Suprapubic skin (tissue), 4 donors: ENCODE measurements around the gene PLEKHG5. TPM values are rescaled to one million over a fixed set of nuclear protein-coding genes. Genes with fewer than 3 reads are reported as not detected.
A peak's percentile ranks its signal among the peaks of the same experiment; 100 is the strongest.

Experiments
- DNase-seq, 2 donors: peaks; one replicate each; pipeline ENCODE4 v3.0.0-alpha.2; 2019; ENCODE audit warnings: low spot score in 2 of 2
- H3K27ac ChIP-seq: fragments of 200-600 bp; sonication (generic); one replicate; pipeline ENCODE4 v1.5.1; 2019
- H3K27me3 ChIP-seq: fragments of 200-600 bp; sonication (generic); one replicate; pipeline ENCODE4 v1.5.1; 2019
- H3K36me3 ChIP-seq: fragments of 200-600 bp; sonication (generic); one replicate; pipeline ENCODE4 v1.5.1; 2019
- H3K4me1 ChIP-seq: fragments of 200-600 bp; sonication (generic); one replicate; pipeline ENCODE4 v1.5.1; 2019
- H3K4me3 ChIP-seq: fragments of 200-600 bp; sonication (generic); one replicate; pipeline ENCODE4 v1.5.1; 2019; ENCODE audit warnings: mild to moderate bottlenecking
- H3K9me3 ChIP-seq: fragments of 200-600 bp; sonication (generic); one replicate; pipeline ENCODE4 v1.5.1; 2019
- CTCF ChIP-seq, 2 donors: fragments of 200-600 bp in 1 of 2; fragments of 450-650 bp in 1 of 2; sonication (generic) in 1 of 2; IDR thresholded peaks; one replicate each; pipeline ENCODE4 v1.5.1; 2016 to 2019; ENCODE audit warnings: antibody characterized with exemption in 2 of 2, mild to moderate bottlenecking in 1 of 2, moderate library complexity in 1 of 2
- EP300 ChIP-seq: sonication (generic); formaldehyde crosslinking; IDR thresholded peaks from one replicate; pipeline ENCODE4 v1.6.1; 2017; ENCODE audit warnings: antibody characterized with exemption
- POLR2A ChIP-seq, 2 donors: fragments of 450-650 bp; IDR thresholded peaks; one replicate each; pipeline ENCODE4 v1.6.1; 2017; ENCODE audit warnings: antibody characterized with exemption in 2 of 2, mild to moderate bottlenecking in 2 of 2, moderate library complexity in 2 of 2
- POLR2AphosphoS5 ChIP-seq, 3 donors: sonication (generic); formaldehyde crosslinking; IDR thresholded peaks; one replicate each; pipeline ENCODE4 v1.6.1; 2017; ENCODE audit warnings: antibody characterized with exemption in 3 of 3
- WGBS: methylation state at CpG from one replicate; pipeline ENCODE4 v1.1.5; 2018; 5-methylcytosine and 5-hydroxymethylcytosine counted together
- total RNA-seq, 4 donors: library from RNA; depleted of rRNA; stranded (reverse); fragments of >200 nt; gene quantifications; one replicate each; pipeline ENCODE4 v1.1.0, GENCODE V29; 2016

Gene PLEKHG5
- total RNA-seq, 4 donors from 2014 or later = 76.3 to 347 (median 107) TPM

DNA sequence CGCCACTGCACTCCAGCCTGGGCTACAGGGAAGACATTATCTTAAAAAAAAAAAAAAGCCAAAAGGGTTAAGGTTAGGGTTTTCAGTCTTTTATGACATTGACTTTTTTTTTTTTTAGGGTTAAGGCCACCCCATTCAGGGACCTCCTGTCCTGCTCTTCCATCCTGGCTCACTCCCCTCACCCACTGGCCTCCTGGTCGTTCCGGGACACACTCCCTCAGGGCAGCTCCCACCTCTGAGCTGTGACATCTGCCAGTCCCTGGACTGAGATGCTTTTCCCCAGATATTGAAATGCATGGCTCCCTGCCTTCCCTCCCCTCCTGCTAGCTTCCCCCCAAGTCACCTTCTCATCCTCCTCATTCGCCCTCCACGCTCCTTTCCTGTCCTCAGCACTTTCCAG, 9.6 kb downstream of the PLEKHG5 start:
- DNase-seq = no peak
- no peak overlapping the region for H3K27ac ChIP-seq
- TF ChIP-seq POLR2AphosphoS5 (IDR thresholded peaks at IDR 0.05) (no peak), CTCF (IDR thresholded peaks at IDR 0.05) (no peak), POLR2A (IDR thresholded peaks at IDR 0.05) (no peak), EP300 (no peak)
- peaks cover 41% of the 10 kb centered on the region for H3K4me1 ChIP-seq
- 84% methylated on average over 5 of the region's 5 CpGs for WGBS
- H3K4me3 ChIP-seq = no peak overlapping the region
- H3K27me3 ChIP-seq = peaks cover 18% of the 10 kb centered on the region
- no peaks in the 10 kb centered on the region for H3K9me3 ChIP-seq
- peaks cover 7% of the 10 kb centered on the region for H3K36me3 ChIP-seq

DNA sequence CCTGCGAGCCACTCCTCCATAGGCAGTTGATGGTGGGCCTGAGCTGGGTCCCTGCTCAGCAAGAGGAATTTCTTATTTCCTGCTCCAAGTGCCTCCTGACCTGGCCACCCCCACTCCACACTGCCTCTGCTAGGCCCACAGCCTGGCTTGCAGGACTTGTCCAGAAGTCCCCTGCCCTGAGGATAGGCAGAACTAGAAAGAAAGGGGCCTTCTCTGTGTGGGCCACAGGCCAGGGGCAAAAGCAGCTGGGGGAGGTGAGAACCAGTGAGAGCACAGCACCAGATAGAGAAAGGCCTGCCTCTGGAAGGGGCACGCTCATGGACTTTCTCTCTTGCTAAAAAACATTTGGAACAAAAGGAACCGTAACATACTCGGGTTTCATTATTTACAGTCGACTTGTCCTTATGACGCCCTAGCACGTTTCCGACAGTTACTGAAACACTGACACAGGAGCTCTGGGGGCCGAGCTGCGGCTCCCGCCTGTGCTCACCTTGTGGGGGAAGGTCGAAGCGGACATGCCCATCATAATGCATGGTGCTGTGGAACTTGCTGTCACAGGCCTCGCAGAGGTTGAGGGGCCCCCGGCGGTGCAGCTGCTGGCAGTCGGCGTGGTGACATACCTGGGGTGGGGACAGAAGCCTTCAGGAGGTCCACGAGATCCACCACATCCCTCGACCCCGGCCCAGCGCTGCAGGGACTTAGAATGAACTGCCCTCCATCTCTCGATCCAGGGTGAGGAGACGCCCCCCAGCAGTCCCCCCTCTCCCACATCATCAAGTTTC, 14.2 kb downstream of the PLEKHG5 start:
- WGBS = 86% methylated on average over 19 of the region's 24 CpGs
- H3K4me1 ChIP-seq = peaks cover 28% of the 10 kb centered on the region
- no peaks in the 10 kb centered on the region for H3K27me3 ChIP-seq
- TF ChIP-seq CTCF (IDR thresholded peaks at IDR 0.05) (no peak), EP300 (no peak), POLR2AphosphoS5 (IDR thresholded peaks at IDR 0.05) (no peak), POLR2A (IDR thresholded peaks at IDR 0.05) (no peak)
- peaks cover 20% of the 10 kb centered on the region for H3K36me3 ChIP-seq
- DNase-seq = no peak
- H3K4me3 ChIP-seq = no peak overlapping the region
- H3K27ac ChIP-seq = no peak overlapping the region
- no peaks in the 10 kb centered on the region for H3K9me3 ChIP-seq

DNA sequence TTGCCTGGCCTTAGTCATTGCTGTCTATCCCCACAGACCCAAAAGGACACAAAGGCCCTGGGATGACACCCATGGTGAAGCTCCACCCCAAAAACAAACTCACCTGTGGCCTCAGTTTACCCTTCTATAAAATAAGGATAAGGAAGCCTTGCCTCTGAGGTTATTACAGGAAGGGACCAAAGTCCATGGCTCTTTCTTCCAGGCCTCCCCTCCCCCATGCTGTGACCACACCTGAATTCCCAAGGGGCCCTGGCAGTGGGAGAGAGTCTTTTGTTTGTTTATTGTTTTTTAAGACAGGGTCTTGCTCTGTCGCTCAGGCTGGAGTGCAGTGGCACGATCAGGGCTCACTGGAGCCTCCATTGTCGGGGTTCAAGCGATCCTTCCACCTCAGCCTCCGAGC, 15.0 kb downstream of the PLEKHG5 start:
- peaks cover 28% of the 10 kb centered on the region for H3K4me1 ChIP-seq
- H3K9me3 ChIP-seq = no peaks in the 10 kb centered on the region
- H3K27me3 ChIP-seq = no peaks in the 10 kb centered on the region
- TF ChIP-seq POLR2A (IDR thresholded peaks at IDR 0.05) = no peak
- no peak for TF ChIP-seq CTCF (IDR thresholded peaks at IDR 0.05)
- TF ChIP-seq EP300 = no peak
- no peak for TF ChIP-seq POLR2AphosphoS5 (IDR thresholded peaks at IDR 0.05)
- no peak for DNase-seq
- 79% methylated on average over 5 of the region's 5 CpGs for WGBS
- H3K27ac ChIP-seq = no peak overlapping the region
- H3K4me3 ChIP-seq = no peak overlapping the region
- peaks cover 20% of the 10 kb centered on the region for H3K36me3 ChIP-seq

DNA sequence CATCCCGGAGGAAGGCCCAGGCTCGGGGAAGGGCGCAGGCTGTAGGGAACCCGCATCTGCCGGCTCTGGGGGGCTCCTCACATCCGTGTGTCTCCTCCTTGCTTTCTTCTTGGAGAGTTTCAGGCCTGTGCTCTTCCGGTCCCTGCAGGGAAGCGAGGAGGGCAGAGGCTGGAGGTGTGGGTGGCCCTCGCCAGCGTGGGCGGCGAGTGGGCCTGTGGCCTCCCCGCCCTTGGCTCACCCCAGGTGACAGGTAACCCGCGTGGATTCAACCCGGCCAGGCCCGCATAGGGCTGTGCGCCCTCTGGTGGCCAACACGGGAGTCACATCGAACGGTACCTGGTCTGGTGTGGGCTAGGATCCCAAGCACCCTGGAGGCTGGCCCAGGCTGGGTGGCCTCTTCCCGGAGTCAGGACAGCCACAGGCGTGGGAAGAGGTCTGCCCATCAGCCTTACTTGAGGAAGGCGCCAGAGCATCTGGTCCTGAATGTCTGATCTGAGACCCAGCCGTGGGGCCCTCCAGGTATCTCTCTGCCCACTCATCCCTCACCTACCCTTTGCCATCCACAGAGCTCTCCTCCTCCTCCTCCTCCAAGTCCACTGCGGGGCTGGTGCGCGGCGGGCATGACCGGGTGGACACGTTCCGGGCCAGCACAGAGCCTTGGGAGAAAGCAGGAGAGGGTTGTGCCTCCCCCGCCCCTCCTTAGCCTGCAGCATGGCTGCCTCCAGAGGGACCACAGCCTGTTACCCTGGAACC, 15.9 kb downstream of the PLEKHG5 start:
- no peak for DNase-seq
- Histone ChIP-seq H3K9me3 (no peaks in the 10 kb centered on the region), H3K4me1 (peaks cover 35% of the 10 kb centered on the region), H3K4me3 (no peak overlapping the region), H3K27me3 (no peaks in the 10 kb centered on the region), H3K27ac (no peak overlapping the region), H3K36me3 (peaks cover 29% of the 10 kb centered on the region)
- TF ChIP-seq POLR2AphosphoS5 (IDR thresholded peaks at IDR 0.05) (no peak), CTCF (IDR thresholded peaks at IDR 0.05) (peak; percentile 46 to 92)
- 48% methylated on average over 15 of the region's 33 CpGs for WGBS

DNA sequence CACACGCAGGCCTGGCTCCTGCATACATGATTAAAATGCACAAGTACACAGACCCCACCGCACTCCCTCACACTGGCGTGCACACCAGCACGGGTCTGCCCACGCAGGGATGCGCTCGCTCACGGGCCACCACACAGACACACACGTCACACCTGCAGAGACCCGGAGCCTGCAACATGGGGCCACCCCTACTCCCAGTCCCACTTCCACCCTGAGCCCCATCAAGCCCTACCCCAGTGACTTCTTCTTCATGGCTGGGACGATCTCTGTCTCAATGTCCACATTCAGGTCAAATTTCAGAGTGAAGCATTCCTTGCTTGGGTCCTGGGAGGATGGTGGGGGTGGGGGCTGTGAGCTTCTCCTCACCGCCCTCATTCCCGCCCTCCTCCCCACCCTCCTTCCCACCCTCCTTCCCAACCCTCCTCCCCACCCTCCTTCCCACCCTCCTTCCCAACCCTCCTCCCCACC, 16.6 kb downstream of the PLEKHG5 start:
- Histone ChIP-seq H3K36me3 (peaks cover 36% of the 10 kb centered on the region), H3K27ac (no peak overlapping the region), H3K4me3 (no peak overlapping the region), H3K4me1 (peaks cover 35% of the 10 kb centered on the region), H3K27me3 (no peaks in the 10 kb centered on the region), H3K9me3 (no peaks in the 10 kb centered on the region)
- no peak for DNase-seq
- WGBS = 77% methylated on average over 12 of the region's 13 CpGs
- no peak for TF ChIP-seq CTCF (IDR thresholded peaks at IDR 0.05)
- TF ChIP-seq POLR2AphosphoS5 (IDR thresholded peaks at IDR 0.05) = no peak
- no peak for TF ChIP-seq POLR2A (IDR thresholded peaks at IDR 0.05)
- TF ChIP-seq EP300 = no peak
